HG03342 (cell line): ENCODE results near the gene SALL3.
"Not testable (repeated sequence)": the region's sequence is repeated elsewhere in the genome, so short reads cannot be mapped to it uniquely, and the experiment has no call there.

Experiments used
- ATAC-seq: cut with Tn5 transposase; IDR thresholded peaks from one replicate; pipeline ENCODE4 v1.9.1; 2021; ENCODE audit warnings: mild to moderate bottlenecking, moderate library complexity; ENCODE audit not compliant: unreplicated experiment

SALL3 gene

GRCh38 chr18:78964727-78965126 is 14.9 kb upstream of the SALL3 start:
- not testable (repeated sequence) for ATAC-seq

DNA sequence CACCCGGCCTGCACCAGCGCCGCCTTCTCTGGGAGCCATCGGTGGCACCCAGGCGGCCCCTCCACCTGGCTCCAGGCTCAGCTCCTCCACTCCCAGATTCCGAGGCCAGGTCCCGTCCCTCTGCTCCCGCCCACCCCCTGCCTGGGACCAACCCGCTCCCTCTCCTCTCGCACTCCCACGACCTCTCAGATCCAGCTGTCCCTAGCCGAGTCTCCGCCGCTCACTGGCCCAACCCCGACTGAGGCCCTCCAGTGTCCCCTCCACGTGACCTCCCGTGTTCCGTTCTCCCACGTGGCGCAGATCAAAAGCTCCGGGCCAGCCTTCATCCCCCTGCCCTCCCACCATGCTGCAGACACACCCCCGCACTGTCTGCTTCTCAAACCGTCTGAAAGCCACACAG is 14.4 kb upstream of the SALL3 start:
- no peak for ATAC-seq

DNA sequence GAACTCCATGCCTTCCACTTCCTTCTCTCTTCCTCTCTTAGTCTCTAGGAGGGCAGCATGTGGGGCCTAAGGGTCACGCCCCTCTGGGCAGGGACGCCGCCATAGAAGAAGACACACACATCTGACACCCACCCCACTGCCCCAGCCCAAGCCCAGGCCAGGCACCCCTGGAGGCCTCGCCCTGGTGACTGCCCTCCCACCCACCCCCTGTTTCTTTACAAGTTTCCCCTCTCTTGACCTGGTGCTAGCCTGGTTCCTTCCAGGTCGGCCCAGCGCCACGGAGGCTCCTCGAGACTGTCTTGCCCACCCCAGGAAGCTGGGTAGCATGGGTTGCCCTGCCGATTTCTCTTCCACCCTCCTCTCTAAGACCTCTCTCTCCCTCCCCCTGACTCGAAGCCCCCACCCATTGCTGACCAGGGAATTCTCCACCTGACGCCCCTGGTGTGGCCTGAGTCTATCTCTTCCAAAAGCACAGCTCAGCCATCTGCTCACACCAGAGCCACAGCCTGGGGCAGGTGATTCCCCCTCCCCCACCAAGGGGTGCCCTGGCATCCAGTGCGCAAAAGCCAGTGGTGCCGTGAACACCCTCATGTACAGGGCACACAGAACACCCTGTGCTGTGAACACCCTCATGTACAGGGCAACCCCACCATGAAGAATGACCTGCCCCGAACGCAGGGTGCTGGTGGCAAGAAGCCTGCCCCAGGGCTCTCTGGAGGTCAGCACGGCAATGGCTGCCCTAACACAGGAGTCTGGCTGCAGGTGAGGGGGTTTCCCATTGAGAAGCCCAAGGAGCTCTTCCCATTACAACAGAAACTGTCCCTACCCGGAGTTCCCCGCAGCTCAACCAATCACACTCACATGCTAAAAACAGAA is 13.5 kb upstream of the SALL3 start:
- ATAC-seq = no peak

GRCh38 chr18:78966793-78967106 is 12.9 kb upstream of the SALL3 start:
- no peak for ATAC-seq

- ATAC-seq = no peak
Measured at GRCh38 chr18:78967692-78968091, 11.9 kb upstream of the SALL3 start.

DNA sequence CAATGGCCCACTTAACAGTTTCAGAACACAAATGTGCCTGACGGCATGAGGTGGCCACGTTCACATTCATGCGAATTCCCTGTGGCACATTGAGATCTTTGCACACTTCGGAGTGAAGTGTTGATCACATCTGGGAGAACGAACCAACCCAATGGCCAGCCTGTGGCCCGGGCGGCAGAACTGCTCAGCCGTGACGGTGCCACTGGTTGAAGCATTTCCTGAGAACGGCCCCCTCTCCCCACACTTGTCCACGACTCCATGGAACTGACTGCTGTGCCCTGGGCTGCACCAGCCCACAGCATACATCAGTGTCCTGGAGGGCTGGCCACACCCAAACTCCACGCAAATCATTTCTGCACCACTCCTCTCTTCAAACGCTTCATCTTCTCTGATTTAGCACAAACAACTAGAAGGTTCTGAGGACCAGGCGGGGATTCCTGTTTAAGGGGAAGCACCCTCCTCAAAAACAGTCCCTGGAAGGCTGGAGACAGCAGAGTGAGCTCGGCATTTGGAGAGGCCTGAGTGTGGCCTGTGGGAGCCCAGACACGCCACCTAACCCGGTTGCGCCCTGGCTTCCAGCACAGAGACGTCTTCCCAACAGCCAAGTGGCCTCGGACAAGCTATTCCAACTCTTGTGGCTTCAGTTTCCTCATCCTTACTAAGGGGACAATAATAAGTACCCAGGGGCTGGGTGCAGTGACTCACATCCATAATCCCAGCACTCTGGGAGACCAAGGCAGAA is 9.9 kb upstream of the SALL3 start:
- ATAC-seq = no peak

DNA sequence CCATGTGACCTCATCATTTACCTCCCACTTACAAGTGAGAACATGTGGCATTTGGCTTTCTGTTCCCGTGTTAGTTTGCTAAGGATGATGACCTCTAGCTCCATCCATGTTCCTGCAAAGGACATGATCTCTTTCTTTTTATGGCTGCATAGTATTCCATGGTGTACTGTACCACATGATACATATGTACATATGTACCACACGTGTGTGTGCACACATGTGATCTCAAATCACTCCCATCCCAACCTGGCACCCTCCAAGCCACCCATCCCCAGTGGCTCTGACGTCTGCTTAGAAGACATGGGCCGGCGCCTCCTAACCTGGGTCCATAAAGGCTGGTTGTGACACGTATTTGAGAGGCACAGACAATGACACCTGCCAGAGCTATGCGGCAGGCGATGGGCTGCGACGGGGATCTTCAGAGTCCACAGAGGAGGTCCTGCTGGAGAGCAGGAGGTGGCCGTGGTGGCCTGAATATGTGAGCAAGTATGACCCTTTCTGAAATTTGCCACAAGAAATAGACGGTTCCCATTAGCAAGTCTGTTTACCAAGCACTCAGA is 8.8 kb upstream of the SALL3 start:
- no peak for ATAC-seq

DNA sequence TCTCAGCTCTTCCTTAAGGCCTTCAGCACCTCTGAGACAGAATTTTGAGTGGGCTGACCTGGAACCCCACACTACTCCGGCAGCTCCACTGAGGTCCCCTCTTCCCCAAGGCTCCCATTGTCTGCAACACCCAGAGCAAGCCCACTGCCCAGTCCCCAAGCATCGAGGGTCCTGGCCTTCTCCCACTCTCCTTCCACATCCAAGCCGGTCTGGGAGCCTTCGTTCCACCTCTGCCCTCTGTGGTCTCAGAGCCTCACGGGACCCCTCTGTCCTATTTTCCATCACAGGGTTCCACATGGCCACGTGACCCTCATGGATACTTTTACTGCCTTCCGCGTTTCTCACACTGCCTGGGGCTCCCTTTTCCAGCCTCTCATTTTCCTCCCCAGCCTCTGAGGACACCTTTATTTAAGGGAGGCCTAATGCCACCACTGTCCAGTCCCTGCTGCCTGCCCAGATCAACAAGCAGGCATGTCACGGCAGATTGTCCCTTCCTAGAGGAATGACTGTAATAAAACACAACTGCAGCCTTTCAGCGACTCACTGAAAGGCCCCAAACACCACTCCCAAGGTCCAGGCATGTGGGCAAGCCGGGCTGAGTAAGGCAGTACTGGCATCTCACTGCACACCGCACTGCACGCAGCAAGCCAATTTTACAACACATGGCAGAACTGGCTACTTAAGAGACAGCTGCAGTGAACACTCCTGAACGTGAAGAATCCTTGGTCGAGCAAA is 7.9 kb upstream of the SALL3 start:
- ATAC-seq = no peak

- no peak for ATAC-seq
Measured at GRCh38 chr18:78972385-78972918, 7.2 kb upstream of the SALL3 start.

- ATAC-seq = no peak
Measured at GRCh38 chr18:78972930-78973331, 6.7 kb upstream of the SALL3 start.

DNA sequence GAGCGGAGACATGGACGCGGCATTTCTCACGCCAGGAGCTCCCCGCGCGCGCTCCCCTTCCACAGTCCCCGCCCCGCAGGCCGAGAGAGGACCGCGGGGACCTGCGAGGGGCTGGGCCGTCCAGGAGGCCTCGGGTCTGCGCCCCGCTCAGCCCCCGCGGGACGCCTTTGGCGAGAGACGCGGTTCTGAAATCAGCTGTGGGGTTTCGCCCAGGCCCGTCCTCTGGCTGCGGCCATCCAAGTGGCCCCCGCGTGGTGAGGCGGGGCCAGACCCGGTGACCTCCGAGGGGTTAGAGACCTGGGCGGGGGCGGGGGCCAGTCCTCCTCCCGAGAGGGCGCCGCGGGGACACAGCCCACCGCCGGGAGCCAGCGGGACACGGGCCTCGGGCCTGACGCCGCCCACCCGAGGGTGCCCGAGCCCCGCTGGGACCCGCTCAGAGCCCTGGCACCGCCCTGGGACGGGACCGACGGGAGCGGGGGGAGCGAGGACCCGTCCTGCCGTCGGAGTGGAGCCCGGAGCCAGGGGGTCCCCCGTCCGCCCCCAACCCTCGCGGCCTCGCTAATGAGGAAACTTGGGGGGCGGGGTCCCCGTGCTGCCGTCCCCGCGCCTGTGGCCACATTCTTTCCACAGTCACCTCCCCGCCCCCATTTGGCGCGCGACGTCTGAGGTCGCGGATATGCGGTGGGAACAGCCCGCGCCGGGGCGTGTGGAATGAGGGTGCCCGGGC is 6.1 kb upstream of the SALL3 start:
- ATAC-seq = no peak

- ATAC-seq = no peak
Measured at GRCh38 chr18:78974115-78974761, 5.4 kb upstream of the SALL3 start.

DNA sequence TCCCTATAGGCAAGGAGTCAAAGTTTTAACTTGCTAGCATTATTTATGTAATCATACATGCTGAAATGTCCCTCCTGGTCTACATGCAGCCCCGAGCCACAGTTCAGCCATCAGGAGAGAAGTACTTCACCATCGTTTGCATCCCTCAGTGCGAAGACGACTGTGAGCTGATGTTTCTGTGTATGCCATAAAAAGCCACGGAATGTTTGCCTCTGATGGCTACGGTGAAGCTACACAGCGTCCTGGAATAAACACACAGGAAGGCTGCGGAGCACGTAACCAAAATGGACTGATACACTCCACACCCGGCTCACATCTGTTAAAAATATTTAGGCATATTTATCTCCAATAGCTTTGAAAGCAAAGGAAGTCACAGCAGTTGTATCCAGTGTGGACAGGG is 4.3 kb upstream of the SALL3 start:
- ATAC-seq = no peak

DNA sequence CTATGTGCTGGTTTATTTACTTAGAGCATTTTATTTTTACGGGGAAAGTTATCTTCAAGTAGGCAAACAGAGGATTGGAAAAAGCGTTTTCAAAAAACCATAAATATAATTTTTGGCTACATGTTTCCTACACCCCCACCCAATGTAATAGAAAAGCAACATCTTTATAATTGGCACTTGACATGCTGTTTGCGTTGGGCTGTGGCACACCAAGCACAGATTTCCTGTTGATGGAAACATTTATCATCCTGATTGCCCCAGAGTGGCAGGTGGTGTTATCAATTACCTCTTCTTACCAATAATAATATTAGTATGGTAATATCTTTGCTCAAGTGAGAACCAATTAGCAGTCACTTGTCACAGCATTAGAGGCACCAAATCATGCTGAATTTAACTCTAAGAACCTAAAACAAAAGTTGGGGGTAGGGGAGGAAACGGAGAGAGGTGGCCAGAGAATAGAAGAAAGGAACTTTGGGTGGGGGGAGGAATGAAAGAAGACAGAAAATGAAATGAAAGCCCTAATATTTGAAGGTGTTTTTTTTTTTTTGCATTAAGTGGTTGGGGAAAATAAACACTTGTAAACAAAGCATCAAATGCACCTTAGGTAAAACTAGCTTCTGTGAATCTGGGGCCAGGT is 3.8 kb upstream of the SALL3 start:
- no peak for ATAC-seq

DNA sequence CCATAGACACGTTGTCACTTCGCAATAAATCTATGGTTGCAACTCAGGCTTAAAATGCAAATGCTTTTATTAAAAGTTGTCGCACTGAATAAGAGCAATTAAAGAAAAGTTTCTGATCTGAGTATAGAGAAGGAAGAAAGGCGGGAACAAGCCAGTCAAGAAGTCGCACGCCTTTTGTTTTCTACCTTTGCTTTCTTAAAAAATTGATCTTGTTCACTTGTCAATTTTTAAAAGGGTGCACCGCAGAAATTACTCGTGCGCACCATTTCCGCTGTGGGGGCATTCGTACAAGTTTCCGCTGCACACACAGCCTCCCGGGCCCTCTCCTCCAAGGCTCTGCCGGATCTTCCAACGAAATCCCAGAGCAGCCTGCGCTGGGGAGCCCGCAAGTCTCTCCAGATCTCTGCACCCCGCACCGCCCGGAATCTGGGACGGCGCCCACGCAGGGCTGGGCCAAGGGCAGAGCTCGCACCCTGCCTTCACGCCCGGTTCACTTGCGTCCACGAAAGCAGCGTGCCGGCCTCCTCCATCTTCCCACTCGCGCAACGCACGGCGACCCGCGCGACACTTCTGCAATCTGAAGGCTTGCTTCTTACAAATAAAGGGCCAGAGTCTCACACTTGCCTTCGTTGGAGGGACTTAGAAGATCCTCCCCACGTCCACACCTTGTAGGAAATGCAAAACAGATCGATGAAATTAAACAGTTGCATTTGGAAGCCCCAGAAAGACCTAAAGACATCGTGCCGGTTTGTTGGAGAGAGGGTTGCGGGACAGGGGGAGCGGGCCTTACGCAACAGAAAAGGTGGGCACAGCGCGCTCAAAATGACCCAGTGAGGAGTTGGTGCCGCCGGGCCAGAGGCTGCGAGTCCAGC is 2.6 kb upstream of the SALL3 start:
- no peak for ATAC-seq

DNA sequence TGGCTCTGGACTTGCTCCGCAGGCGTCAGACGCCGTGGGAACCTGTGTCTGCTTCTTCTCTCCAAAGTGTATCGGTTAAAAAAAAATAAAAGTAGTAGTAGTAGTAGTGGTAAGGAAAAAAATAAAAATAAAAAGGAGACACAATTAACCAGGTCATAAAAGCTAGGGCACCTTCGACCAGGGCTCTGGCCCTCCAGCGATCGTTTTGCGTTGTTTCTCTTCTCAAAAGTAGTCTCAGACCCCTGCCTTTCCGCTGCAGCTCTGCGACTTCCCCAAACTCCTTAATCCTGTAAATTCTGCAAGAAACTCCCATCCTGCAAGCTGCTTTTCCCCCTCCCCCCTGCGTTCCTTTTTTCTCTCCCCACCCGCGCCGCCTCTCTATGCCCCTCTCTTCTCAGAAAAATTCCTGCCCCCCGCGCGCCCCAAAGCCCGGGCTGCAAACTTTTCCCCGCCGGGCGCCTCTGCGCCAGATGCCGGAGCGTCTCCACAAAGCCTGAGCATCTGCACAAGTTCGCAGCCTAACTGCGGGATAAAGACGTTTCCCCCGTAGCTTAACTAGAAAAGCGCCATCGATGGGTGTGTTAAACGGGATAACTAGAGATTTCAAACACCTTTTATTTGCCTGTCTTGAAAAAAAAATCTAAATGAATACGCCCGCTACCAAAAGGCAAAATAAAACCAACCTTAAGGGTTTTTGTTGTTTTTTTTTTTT is 1.8 kb upstream of the SALL3 start:
- ATAC-seq = no peak

GRCh38 chr18:78978349-78979055 is 1.1 kb upstream of the SALL3 start:
- ATAC-seq = no peak
